Activated T-cell treated with anti-CD3 and anti-CD28 coated beads, Interleukin-2, amount 50 U/mL, for 4 hours (primary cell): ENCODE results near the gene TESMIN. TPM values are rescaled to one million over a fixed set of nuclear protein-coding genes. Genes with fewer than 3 reads are reported as not detected.

Experiments used
- ATAC-seq, 2 donors: fragments of 200-7000 bp; cut with Tn5 transposase; one replicate each; pipeline ENCODE4 v1.10.0; 2021
- DNase-seq: peaks from one replicate; pipeline ENCODE4 v3.0.0-alpha.2; 2020
- H3K27me3 Mint-ChIP-seq: one replicate; pipeline ENCODE4 v1.8.0; 2021; ENCODE audit warnings: low read depth, mixed read lengths
- H3K36me3 Mint-ChIP-seq: one replicate; pipeline ENCODE4 v1.8.0; 2022; ENCODE audit warnings: mixed read lengths; ENCODE audit not compliant: insufficient read depth
- H3K4me1 Mint-ChIP-seq: one replicate; pipeline ENCODE4 v1.8.0; 2021; ENCODE audit warnings: low read depth, mixed read lengths
- H3K4me3 Mint-ChIP-seq: one replicate; pipeline ENCODE4 v1.8.0; 2021; ENCODE audit warnings: mild to moderate bottlenecking, moderate library complexity, mixed read lengths
- H3K9me3 Mint-ChIP-seq: one replicate; pipeline ENCODE4 v1.8.0; 2021; ENCODE audit warnings: mixed read lengths
- total RNA-seq, 3 donors: library from RNA; stranded (reverse); gene quantifications; one replicate each; pipeline ENCODE4 v1.2.1, GENCODE V29; 2021

The TESMIN gene
- total RNA-seq, 3 donors from 2014 or later: 0.55 to 0.94 (median 0.65) TPM

- Mint-ChIP-seq H3K4me1 (no peaks in the 10 kb centered on the region), H3K27me3 (peaks cover 19% of the 10 kb centered on the region), H3K4me3 (no peak overlapping the region), H3K36me3 (no peaks in the 10 kb centered on the region), H3K9me3 (peaks cover 6% of the 10 kb centered on the region)
- DNase-seq: no peak
- ATAC-seq: no peak
These were observed 92.0 kb downstream of the TESMIN start for GRCh38 chr11:68659158-68659921.

DNA sequence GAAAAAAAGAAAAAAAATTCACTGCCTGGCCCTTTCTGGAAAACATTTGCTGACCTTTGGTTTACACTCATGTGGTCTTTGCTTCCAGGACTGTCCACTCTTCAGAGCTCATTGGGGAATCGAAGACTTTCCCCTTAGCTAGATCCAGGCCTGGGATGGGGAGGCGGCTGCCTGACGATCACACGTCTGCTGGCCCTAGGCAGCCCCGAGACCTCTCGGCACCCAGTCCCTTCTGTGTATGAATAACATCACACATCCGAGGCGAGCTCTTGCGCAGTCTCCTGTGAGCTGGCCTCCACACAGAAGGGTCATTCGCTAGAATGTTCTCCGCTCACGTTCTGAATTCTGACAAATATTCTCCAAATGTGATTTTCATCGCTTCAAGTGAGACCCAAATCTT, 92.7 kb downstream of the TESMIN start:
- H3K4me1 Mint-ChIP-seq: no peaks in the 10 kb centered on the region
- peaks cover 21% of the 10 kb centered on the region for H3K27me3 Mint-ChIP-seq
- H3K9me3 Mint-ChIP-seq: peaks cover 6% of the 10 kb centered on the region

GRCh38 chr11:68658097-68658496, 93.2 kb downstream of the TESMIN start:
- no peaks in the 10 kb centered on the region for H3K4me1 Mint-ChIP-seq
- H3K36me3 Mint-ChIP-seq: no peaks in the 10 kb centered on the region
- no peak for ATAC-seq
- no peak for DNase-seq
- peaks cover 6% of the 10 kb centered on the region for H3K9me3 Mint-ChIP-seq
- H3K4me3 Mint-ChIP-seq: no peak overlapping the region
- H3K27me3 Mint-ChIP-seq: peaks cover 20% of the 10 kb centered on the region

More for the DNA sequence above, 92.7 kb downstream of the TESMIN start:
- no peak for ATAC-seq
- no peak for DNase-seq
- Mint-ChIP-seq H3K4me3 (no peak overlapping the region), H3K36me3 (no peaks in the 10 kb centered on the region)

Other genes starting within 250 kb of the TESMIN start
- gene GAL, start 67.0 kb downstream of the TESMIN start, total RNA-seq: 1 to 10 TPM; 2.7 to 5.5 (median 3.6) TPM
- 10 to 100 TPM; 12.3 to 15.8 (median 14.2) TPM for gene CPT1A, start 90.4 kb upstream of the TESMIN start, total RNA-seq
- 100 to 1,000 TPM; 106 to 130 (median 122) TPM for gene MRPL21, start 152.3 kb upstream of the TESMIN start, total RNA-seq
- gene IGHMBP2, start 152.4 kb upstream of the TESMIN start, total RNA-seq: 10 to 100 TPM; 26.6 to 34.0 (median 29.6) TPM
- not detected for gene MRGPRD, start 229.5 kb upstream of the TESMIN start, total RNA-seq